ENCODE data around the gene PITRM1.

Gene PITRM1

DNA sequence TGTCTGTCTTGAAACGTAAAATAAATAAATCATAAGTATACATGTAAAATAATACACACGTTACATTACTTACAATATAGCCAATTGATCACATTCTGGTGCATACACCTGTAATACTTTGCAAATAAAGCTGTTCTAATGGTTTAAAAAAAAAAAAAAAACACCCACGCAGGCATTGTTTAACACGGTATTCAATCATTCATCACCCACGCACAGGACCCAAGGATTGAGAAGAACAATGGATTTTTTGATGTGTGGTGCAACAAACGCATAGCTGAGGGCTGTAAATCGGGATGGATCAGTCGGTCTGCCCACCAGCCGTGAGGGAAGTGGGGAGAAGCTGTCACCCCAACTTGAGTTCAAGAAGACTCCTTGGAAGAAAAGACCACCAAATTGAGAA is 8.7 kb downstream of the PITRM1 start:
- FAIRE-seq = no peak

DNA sequence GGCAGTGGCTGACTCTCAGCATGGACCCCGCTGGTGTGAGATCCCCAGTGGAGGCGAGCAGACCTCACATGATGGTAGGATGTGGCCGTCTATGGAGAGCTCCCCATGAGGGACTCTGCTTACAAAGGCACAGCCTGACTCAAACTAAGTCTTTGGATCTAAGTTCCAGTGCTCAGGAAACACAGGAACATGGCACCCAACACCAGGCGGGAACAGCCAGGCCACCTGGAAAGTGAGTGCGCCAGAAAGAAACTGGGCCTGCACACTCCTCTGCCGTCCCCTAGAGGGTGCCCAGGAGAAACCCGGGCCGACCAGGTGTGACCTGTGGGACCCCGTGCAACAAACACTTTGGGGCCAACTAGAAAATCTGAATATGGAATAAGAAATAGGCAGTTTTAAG is 10.0 kb downstream of the PITRM1 start:
- no peak for FAIRE-seq

DNA sequence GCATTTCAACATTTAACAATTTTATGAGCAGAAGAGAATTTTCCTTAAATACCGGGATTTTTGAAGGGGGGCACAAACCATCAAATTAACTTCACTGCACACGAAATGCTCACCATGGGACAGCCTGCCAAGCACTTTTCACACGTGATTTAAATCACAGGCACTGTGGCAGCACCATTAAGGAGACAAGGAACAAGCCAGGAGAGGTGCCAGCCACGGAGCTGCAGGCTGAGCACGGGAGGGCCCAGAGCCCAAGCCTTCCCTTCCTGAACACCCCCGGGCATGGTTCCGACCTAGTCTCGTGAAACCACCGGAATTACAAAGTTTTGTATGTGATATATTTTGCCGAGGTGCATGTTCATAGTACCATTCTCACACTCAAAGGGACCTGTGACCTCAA is 13.4 kb downstream of the PITRM1 start:
- no peak for FAIRE-seq

DNA sequence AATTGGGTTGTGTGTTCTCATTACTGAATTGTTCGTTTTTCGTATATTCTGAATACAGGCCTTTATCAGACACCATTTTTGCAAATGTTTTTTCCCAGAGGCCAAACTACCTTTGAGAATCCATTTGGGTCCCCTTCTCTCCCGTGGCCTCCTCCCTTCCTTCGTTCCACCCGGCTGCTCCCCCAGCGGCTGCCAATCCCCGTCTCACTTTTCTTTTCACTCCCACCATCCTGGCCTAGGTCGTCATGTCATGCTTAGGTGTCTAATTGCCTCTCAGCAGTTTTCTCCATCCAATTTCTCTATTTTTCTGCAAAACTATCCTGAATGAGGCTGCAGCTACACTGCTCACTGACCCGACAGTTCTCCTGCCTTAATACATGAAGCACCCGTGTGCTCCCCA is 17.9 kb downstream of the PITRM1 start:
- no peak for FAIRE-seq

DNA sequence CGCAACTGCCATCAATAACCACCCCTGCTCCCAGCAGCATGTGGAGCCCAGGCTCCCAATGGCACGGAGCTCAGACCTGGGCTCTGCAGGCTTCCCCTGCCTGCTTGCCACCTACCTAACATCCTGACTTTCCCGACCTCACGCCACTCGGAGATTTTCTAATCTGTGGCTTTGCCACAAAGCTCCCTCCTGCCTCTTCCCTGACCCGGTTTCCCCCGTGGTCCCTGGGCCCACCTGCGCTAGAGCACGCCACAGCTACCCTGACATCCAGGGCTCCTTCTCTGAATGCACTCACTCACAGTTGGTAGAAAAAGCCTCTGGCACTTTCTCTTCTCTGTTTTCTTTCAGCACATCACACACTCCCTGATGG is 20.0 kb downstream of the PITRM1 start:
- no peak for FAIRE-seq

DNA sequence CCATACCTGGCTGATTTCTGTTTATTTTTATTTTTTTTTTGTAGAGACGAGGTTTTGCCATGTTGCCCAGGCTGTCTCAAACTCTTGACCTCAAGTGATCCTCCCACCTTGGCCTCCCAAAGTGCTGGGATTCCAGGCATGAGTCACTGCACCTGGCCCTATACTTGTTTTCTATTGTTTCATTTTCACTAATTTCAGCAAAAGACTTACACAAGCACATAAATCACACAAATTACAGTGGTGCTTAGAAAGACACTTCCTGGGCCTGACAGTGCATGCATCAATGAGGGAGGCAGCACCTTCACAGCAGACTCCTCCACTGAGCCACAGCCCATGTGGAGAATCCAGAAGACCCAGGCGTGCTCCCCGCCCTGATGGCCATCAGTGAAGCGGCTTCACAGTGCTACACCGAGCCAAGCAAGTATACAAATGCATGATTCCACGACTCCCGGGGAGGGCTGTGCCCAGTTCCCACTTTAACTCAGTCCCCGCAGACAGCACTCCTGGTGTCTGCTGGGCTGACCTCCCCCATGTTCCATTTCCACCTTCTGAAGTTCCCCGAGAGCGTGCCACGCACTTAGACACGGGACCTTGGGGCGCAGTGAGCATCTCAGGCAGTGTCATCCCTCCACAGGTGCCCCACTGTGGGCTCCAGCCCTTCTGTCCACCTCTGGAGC is 20.6 kb downstream of the PITRM1 start:
- FAIRE-seq = no peak

DNA sequence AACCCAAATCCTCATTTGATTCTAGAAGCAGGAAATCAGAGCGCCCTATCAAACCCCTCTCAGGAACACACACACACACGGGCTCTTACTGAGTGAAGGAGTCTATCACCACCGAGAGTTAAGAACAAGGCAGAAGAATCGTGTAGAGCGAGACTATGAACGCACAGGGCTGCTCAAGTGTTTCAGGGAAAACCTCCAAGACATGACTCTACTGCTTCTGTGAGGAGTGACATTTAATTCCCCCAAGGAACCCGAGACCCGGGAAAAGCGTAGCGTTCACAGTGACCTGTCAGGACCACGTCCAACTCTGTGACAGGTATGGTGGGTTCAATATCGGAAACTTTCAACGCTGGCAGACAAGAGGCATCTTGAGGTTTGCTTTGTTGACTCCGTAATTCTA is 21.6 kb downstream of the PITRM1 start:
- no peak for FAIRE-seq

DNA sequence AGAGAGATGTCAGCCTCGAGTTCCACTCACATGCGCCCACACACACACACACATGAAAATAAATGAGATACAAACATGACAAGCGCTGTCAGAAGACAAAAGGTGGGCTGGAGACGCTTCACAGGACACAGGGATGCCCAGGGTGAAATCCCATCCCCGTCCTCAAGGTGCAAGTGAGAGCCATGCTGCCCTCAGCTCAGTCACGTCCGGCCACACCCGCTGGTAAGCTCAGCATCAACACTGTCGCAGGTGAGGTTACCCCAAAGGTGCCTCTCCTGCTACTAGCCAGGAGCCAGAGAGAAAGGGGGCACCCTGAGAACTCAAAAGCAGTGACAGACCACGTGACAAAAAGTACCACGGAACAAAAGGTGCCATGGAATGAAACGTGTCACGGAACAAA is 22.2 kb downstream of the PITRM1 start:
- no peak for FAIRE-seq

DNA sequence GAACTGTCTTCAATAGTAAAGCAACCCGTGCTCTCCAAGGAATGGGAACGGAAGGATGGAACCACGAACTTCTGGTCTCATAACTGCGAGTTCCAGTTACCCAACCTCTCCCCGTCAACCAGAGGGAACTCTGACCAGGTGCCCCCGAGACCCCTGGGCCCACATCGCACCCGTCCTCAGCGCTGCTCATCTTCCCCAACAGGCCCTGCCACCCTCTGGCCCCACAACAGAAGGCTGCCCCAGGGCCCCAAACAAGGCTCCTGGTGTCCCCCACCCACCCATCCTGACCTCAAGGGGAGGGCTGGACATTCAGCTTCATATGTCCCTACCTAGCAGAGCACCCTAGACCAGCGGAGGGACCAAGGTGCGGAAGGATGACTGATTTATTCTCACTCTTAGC is 22.7 kb downstream of the PITRM1 start:
- FAIRE-seq = no peak

DNA sequence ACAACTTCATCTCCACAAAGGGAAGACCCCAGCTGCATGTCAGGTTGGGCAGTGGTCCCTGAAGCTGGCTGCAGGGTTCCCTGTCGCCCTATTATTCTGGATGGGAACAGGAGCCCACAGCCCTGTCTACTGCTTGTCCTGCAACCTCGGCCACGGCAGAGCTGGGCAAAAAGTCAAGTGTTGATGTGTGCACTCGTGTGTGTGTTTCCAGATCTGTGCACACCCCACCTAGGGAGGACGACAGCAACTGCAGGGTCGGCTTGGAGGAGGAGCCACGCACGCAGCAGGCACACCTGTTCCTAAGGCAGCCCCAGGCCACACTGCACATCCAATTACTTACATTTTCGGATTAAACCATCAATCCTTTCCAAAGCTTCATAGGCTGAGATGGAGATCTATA is 23.6 kb downstream of the PITRM1 start:
- no peak for FAIRE-seq

DNA sequence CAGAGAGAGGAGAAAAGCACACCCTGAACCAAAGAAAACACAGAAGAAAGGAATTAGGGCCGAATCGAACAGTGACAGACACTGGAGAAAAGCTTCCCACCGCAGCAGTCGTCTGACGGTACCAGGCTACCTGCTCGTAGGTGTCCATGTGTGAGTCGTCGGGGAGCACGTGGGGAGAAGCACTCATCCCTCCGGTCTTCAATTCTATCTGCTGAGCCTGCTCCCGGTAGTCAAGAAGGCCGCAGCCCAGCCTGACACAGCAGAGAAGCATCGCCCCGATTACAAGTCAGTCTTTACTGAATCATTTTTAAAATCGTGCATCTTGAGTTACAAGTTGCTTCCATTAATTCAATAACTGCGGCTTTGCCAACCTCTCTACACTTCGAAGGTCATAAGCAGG is 24.5 kb downstream of the PITRM1 start:
- no peak for FAIRE-seq

DNA sequence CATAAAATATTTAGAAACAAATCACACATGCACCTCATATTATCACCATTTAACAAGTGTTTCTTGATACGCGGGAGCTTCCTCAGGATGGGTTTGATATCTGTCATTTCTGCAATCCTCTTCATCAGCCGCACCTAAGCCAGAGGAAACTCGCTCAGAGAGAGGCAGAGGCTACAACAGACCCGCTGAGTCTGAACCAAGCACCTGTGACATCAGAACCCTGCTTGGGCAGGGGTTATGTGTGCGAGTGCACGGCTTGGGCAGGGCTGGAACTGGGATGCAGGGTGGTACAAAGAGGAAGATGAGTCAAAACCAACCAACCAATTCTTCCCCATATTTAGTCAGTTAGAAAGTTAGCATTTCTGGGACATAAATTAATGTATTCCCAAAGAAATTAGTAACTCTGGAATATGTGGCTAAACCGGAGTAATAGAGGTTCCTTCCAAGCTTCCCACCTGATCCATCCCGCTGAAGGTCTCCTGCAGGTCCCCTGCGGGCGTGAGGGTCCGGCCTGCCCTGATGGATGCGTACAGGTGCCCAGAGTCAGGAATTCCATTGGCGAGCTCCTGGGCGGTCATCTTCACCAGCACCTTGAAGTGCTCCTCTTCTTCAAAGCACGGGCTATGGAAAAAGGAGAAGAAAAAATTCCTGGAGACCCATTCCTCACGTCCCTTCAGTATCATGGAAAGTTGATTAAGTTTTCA is 25.3 kb downstream of the PITRM1 start:
- FAIRE-seq = no peak

DNA sequence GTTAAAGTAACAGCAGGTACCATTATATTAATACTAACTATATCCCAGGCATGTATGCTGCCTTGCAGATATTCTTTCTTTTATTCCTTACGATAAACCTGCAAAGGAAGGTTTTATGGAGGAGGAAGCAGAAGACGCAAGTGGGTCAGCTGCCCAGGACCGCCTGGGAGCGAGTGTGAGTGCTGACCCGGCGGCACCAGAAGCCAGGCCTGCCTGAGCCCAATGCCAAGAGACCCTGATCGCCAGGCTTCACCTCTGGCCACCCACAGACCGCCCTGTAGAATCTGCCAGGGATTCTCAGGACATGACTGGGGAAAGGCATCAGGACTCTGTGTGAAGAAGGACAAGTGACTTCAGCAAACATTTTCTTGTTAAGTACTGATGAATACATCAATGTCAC is 26.3 kb downstream of the PITRM1 start:
- FAIRE-seq = no peak

DNA sequence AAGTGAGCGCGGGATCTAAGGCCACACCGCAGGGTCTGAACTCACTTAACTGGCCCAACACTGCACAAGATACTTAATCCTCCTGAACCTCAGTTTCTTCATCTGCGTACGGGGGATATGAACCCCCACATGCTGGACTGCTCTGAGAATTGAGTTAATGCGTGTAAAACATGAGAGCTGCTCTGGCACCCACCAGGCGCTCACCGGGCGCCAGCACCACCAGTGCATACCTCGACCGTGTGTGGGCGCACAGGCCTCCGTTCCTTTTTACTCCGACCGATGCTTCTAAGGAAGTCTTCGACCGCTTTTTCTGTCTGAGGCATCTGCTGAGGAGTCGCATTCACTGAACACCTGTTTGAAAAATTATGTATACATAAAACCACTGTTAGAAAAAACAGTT is 27.2 kb downstream of the PITRM1 start:
- no peak for FAIRE-seq

DNA sequence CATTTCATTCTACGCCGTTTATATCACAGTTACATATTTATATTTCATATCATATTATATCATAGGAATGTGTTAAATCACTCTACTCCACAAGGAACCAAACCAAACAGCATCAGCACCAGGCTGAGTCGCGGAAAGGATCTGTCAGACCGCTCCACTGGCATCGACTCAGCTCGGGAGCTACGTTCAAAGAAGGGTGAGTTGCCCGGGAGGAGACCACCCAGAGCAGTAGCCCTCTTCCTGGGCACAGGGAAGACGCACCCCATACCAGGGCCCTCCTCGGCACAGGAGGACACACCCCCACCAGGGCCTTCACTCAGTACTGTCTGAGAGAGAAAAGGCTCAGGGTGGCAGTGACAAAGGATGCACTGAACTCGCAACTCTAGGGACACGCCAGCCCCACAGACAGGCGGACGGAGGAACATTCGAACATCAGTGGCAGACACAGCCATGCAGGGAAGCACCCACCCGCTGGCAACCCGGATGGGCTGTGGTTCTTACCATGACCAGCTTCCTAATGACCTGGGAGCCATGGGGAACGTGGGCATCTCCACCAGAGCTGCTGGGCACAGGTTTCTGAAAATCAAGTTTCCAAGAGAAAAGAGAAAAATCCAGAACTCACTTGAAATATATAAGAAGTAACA is 28.7 kb downstream of the PITRM1 start:
- no peak for FAIRE-seq

DNA sequence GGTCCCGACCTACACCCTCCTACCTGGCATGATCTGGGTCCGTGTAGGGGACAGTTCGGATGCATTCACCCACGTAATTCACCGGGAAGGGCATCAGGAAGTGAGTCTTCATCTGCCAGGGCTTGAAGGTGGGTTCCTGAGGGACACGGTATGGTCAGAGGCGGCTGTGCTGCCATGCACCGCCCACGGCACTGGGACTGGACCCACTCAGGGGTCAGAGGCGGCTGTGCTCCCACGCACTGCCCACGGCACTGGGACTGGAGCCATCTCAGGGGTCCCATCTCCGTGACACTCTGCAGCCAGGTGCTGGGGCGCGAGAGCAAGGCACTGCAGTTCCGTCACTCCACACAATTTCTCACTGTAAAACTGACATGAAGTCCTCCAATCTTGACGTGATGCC is 29.2 kb downstream of the PITRM1 start:
- no peak for FAIRE-seq

DNA sequence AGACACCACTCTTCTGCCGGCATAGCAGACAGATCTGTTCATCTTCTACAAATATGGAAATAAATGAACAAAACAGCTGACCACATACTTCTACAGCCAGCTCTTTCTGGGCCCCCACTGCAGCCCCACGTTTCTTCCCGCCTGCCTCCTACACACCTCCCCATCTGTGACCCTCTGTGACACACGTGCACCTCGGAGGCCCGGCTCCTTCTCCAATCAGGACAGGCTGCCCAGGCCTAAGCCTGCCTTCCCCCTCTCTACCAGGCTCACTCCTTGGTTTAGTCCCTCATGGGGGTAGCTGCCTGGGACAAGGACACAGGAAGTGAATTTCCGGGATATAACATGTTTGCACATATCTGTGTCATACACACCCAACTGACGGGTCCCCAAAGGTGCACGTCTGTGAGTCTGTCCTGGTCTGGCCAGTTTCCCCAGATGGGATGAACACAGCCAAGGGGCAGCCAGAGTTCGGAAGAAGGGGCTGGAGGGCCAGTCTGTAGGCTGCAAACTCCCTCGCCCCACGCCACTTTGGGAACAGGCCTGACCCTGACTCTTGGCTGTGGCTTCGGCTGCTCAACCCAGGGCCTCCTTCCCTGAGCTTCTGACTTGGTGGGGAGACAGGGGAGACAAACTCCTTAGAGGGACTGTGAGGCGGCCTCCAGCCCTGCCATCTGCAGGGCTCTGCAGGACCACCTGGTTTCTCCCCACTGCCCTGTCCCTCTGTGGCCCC is 30.3 kb downstream of the PITRM1 start:
- no peak for FAIRE-seq

DNA sequence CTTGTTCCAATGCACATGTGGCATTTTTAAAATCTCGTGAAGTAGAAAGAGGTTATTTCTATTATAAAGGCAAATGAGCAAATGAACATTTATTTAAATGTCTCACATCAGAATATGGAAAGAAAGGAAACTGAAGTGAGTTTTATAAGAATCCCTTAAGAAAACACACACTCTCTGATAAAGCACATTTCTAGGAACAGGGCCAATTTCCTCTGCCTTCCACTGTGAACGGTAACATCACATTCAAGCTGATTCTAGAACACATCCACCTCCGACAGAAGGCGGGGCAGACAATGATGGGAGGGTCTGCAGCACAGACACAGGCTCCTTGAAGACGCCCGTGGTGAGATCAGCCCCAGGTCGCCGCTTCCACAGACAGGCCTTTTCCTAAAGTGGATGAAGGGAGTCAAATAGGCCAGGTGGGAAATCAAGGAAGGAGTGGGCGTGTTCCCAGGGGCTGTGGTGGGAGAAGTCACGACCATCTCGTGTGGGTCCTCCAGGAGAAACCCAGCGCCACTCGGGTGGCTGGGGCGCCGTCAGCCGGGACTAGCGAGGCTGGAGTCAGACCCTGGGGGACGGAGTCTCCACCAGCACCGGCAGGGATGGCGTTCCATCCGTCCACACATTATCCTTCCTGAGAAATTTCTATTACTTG is 31.1 kb downstream of the PITRM1 start:
- FAIRE-seq = no peak

DNA sequence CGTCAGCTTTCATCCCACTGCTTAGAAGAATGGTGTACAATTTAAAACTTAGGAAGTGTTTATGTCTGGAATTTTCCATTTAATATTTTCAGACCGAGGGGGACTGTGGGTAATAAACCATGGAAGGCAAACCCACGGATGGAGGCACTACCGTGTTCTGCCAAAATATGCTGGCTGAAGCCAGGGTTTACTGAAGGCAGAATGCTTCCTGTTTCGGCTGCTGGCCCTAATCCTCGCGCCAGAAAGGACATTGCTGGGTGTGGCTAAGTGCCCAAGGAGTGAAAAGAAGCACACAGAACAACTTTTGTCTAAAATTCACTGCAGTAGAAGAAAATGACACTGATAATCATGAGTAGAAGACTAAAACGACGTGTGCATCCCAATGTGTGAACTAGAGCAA is 32.3 kb downstream of the PITRM1 start:
- FAIRE-seq = no peak

DNA sequence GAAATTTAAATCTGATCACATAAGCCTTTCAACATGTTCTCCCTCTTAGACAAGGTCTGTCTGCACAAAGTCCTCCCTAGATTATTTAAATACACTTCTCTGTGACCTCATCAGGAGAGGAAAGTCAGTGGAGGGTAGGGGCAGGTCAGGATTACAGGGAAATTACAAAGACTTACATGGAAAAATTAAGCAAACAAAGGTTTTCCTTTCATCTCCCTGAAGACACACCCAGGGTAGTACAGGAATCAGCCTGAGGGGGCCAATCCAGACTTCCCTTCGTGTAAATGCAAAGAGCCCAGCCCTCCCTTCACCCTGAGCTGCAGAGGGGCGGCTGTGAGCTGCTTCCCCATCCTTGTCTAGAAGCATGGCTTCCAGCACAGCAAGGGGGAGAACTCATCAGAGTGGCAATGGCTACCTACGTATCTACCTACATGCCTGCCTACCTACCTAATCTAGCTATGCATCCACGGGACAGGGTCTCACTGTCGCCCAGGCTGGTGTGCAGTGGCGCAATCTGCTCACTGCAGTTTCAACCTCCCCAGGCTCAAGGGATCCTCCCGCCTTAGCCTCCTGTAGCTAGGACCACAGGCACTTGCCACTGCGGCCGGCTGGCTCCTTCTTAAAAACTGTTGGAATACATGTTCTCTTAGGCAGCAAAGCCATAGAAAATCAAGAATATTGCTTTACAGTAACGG is 33.2 kb downstream of the PITRM1 start:
- no peak for FAIRE-seq

DNA sequence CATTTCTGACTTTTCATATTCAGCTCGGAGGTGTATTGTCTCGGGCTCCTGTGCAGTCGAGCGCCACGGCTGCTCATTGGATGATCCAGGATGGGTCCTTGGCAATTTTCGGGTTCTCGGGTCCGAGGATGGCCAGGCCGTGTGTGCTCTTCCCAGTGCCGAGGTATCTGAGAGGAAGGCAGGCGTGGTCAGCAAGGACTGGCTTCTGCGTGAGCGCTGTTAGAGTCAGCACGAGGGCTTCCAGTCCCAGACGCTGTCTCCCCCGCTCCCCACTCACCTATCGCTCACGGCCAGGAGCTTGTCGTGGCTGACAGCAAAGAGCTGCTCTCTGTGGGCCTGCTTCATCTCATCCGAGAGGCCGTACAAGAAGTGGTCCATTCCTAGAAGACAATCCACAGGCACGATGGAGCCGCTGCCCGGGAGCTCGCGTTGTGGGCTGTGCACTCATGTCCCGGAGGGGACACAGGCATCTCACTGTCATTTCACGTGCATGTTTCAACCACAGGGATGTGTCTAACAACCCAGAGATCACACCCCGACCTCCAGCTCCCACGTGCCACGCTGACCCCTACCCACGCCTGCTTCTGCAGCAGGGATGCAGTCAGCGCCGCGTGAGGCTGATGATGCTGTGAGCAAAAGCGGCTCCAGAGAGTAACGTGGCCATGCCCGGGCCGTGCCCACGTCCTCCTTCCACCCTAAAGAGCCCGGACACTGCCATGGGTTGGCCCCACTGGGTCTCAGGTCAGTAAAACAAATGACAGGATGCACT is 34.4 kb downstream of the PITRM1 start:
- no peak for FAIRE-seq
